Measurements from ENCODE around the gene NIT1.

The NIT1 gene

GRCh38 chr1:161159913-161160243, 42.0 kb downstream of the NIT1 start:
- Histone ChIP-seq H3K27ac (peak overlapping the region; percentile 90 to 95), H3K9me3 (no peaks in the 10 kb centered on the region), H3K4me3 (peak overlapping the region; percentile 83 to 92), H3K27me3 (no peaks in the 10 kb centered on the region), H3K36me3 (peaks cover 0 to 58% (median 22%) of the 10 kb centered on the region in 3 donors), H3K4me1 (peaks cover 0 to 39% (median 29%) of the 10 kb centered on the region in 4 donors)
- no peak for TF ChIP-seq CTCF (IDR thresholded peaks at IDR 0.05)
- intact Hi-C loops (cut with DNase I; ENCODE audit: low total_unique reads): no loop called here
- no peak for DNase-seq

- peak overlapping the region in 1 of 2 donors; percentile 83 for H3K4me3 ChIP-seq
- peaks cover 0 to 60% (median 22%) of the 10 kb centered on the region in 3 donors for H3K36me3 ChIP-seq
- DNase-seq: peak in 1 of 2 donors; percentile 63
- no peaks in the 10 kb centered on the region for H3K27me3 ChIP-seq
- TF ChIP-seq CTCF (IDR thresholded peaks at IDR 0.05): no peak
- no peaks in the 10 kb centered on the region for H3K9me3 ChIP-seq
- peak overlapping the region in 1 of 2 donors; percentile 95 for H3K27ac ChIP-seq
- peaks cover 0 to 41% (median 31%) of the 10 kb centered on the region in 4 donors for H3K4me1 ChIP-seq
- intact Hi-C loops (cut with DNase I; ENCODE audit: low total_unique reads): no loop called here
These were observed 42.8 kb downstream of the NIT1 start for GRCh38 chr1:161160671-161161145.

GRCh38 chr1:161161652-161162051, 43.7 kb downstream of the NIT1 start:
- Histone ChIP-seq H3K4me3 (no peak overlapping the region), H3K9me3 (no peaks in the 10 kb centered on the region), H3K27ac (no peak overlapping the region), H3K4me1 (peaks cover 0 to 43% (median 31%) of the 10 kb centered on the region in 4 donors), H3K27me3 (no peaks in the 10 kb centered on the region), H3K36me3 (peaks cover 0 to 60% (median 21%) of the 10 kb centered on the region in 3 donors)
- peak in 1 of 2 donors; percentile 45 for DNase-seq
- TF ChIP-seq CTCF (IDR thresholded peaks at IDR 0.05): no peak
- intact Hi-C loops (cut with DNase I; ENCODE audit: low total_unique reads): no loop called here

- Histone ChIP-seq H3K27me3 (no peaks in the 10 kb centered on the region), H3K4me3 (no peak overlapping the region), H3K9me3 (no peaks in the 10 kb centered on the region), H3K27ac (no peak overlapping the region), H3K4me1 (peaks cover 0 to 47% (median 34%) of the 10 kb centered on the region in 4 donors), H3K36me3 (peaks cover 0 to 56% (median 17%) of the 10 kb centered on the region in 3 donors)
- intact Hi-C loops (cut with DNase I; ENCODE audit: low total_unique reads): no loop called here
- peak in 1 of 2 donors; percentile 45 for DNase-seq
- no peak for TF ChIP-seq CTCF (IDR thresholded peaks at IDR 0.05)
These were observed 44.1 kb downstream of the NIT1 start for GRCh38 chr1:161162052-161162451.

- H3K27ac ChIP-seq: no peak overlapping the region
- H3K9me3 ChIP-seq: no peaks in the 10 kb centered on the region
- no peaks in the 10 kb centered on the region for H3K27me3 ChIP-seq
- intact Hi-C loops (cut with DNase I; ENCODE audit: low total_unique reads): no loop called here
- peak in 1 of 2 donors; percentile 60 for DNase-seq
- H3K4me1 ChIP-seq: peaks cover 0 to 51% (median 40%) of the 10 kb centered on the region in 4 donors
- H3K36me3 ChIP-seq: peaks cover 0 to 48% (median 15%) of the 10 kb centered on the region in 3 donors
- no peak for TF ChIP-seq CTCF (IDR thresholded peaks at IDR 0.05)
- no peak overlapping the region for H3K4me3 ChIP-seq
These were observed 44.9 kb downstream of the NIT1 start for GRCh38 chr1:161162806-161163205.

GRCh38 chr1:161163793-161164192, 45.9 kb downstream of the NIT1 start:
- Histone ChIP-seq H3K27me3 (no peaks in the 10 kb centered on the region), H3K4me1 (peaks cover 0 to 49% (median 40%) of the 10 kb centered on the region in 4 donors), H3K4me3 (no peak overlapping the region), H3K27ac (no peak overlapping the region), H3K9me3 (no peaks in the 10 kb centered on the region), H3K36me3 (peaks cover 0 to 45% (median 15%) of the 10 kb centered on the region in 3 donors)
- intact Hi-C loops (cut with DNase I; ENCODE audit: low total_unique reads): no loop called here
- no peak for TF ChIP-seq CTCF (IDR thresholded peaks at IDR 0.05)
- DNase-seq: no peak
